ENCODE results near the gene PFN3. TPM values are rescaled to one million over a fixed set of nuclear protein-coding genes. Genes with fewer than 3 reads are reported as not detected.

Gene PFN3
- total and polyA plus RNA-seq, 2 experiments from 2014 or later, result 1.9 to 2.0 TPM

DNA sequence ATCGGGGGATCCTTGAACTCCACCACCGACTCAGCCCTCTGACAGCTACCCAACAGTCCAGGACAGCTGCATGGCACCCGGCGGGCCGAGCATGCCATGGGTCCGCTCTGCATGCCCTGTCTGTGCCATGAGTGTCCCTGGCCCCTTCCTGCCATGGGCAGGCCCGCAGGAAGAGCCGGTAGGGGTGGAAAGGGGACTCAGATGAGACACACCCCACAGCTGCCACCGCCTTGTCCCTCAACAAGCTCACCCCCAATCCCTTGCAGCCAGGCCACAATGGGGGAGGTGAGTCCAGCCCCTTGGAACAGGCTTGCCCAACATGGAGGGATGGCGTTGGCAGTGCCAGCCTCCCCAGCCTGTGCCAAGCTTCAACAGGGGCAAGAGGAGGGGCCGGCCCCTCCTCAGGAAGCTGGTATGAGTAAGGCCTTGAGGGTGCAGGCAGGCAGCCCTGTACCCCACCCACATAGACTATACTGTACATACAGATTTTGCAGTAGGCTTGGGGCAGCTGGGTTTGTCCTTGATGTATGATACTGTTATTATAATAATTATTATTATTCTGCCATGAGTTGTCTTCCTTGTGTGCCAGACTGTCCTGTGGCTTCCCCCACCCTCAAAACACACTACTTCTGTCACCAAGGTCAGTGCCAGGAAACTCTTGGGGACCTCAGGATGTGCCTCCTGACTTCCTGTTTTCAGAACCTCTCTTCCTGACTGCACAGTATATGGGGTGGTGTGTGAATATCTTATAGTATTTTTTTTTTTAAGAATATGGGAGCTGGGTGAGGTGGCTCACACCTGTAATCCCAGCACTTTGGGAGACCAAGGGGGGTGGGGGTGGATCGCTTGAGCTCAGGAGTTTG is 28.2 kb downstream of the PFN3 start:
- Histone ChIP-seq H3K79me2 (replicated peaks; ENCODE audit: insufficient read depth) (no peaks in the 10 kb centered on the region), H3K9me2 (ENCODE audit: insufficient read depth) (no peaks in the 10 kb centered on the region), H3K27ac (ENCODE audit: low read depth) (no peak overlapping the region), H3K4me2 (no peak overlapping the region), H3K27me3 (ENCODE audit: insufficient read depth) (peaks cover 15% of the 10 kb centered on the region), H2AFZ (no peak overlapping the region), H3K36me3 (ENCODE audit: insufficient read depth) (no peaks in the 10 kb centered on the region), H3K4me3 (no peak overlapping the region), H4K20me1 (replicated peaks; ENCODE audit: insufficient read depth) (no peaks in the 10 kb centered on the region; the same call in 1 of the 2 replicates), H3F3A (replicated peaks; ENCODE audit: low read depth) (0 out of 2 replicates have a peak, but pooled peaks cover 12% of the 10 kb centered on the region), H3K4me1 (ENCODE audit: insufficient read depth) (peaks cover 34% of the 10 kb centered on the region)
- H3K9me3 Mint-ChIP-seq, result no peaks in the 10 kb centered on the region; the same call in 2 of the 3 replicates
- H3K4me3 Mint-ChIP-seq, result peak overlapping the region; percentile 41; the same call in 1 of the 3 replicates
- peaks cover 42% of the 10 kb centered on the region for H3K4me1 Mint-ChIP-seq
- TF ChIP-seq ZNF114 (CRISPR knock-in tag; IDR thresholded peaks at IDR 0.05), result no peak
- no peak for TF ChIP-seq STAT1 (IDR thresholded peaks at IDR 0.05; ENCODE audit: unreplicated experiment)
- TF ChIP-seq JUNB (IDR thresholded peaks at IDR 0.05; ENCODE audit: unreplicated experiment), result no peak
- no peak for TF ChIP-seq EZH2 (IDR thresholded peaks at IDR 0.05; ENCODE audit: low read depth, unreplicated experiment)
- TF ChIP-seq, protein P1, sequence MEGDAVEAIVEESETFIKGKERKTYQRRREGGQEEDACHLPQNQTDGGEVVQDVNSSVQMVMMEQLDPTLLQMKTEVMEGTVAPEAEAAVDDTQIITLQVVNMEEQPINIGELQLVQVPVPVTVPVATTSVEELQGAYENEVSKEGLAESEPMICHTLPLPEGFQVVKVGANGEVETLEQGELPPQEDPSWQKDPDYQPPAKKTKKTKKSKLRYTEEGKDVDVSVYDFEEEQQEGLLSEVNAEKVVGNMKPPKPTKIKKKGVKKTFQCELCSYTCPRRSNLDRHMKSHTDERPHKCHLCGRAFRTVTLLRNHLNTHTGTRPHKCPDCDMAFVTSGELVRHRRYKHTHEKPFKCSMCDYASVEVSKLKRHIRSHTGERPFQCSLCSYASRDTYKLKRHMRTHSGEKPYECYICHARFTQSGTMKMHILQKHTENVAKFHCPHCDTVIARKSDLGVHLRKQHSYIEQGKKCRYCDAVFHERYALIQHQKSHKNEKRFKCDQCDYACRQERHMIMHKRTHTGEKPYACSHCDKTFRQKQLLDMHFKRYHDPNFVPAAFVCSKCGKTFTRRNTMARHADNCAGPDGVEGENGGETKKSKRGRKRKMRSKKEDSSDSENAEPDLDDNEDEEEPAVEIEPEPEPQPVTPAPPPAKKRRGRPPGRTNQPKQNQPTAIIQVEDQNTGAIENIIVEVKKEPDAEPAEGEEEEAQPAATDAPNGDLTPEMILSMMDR (conservative IDR thresholded peaks at IDR 0.05; ENCODE audit: low read depth in 2 of 2), result no peak
- DNase-seq (ENCODE audit: low spot score) (no peak), ATAC-seq (no peak)
- no peak overlapping the region for H3K27ac Mint-ChIP-seq
- peaks cover 11% of the 10 kb centered on the region for H3K36me3 Mint-ChIP-seq (ENCODE audit: low read depth)
- H3K27me3 Mint-ChIP-seq (ENCODE audit: insufficient read depth, low read depth, poor library complexity), result peaks cover 32% of the 10 kb centered on the region

GRCh38 chr5:177371120-177372033 is 29.1 kb downstream of the PFN3 start:
- no peaks in the 10 kb centered on the region; the same call in 1 of the 2 replicates for H4K20me1 ChIP-seq (replicated peaks; ENCODE audit: insufficient read depth)
- peaks cover 45% of the 10 kb centered on the region for H3K4me1 Mint-ChIP-seq
- H3K9me3 Mint-ChIP-seq, result no peaks in the 10 kb centered on the region; the same call in 2 of the 3 replicates
- H3K36me3 Mint-ChIP-seq (ENCODE audit: low read depth), result peaks cover 11% of the 10 kb centered on the region
- H3K27me3 ChIP-seq (ENCODE audit: insufficient read depth), result peaks cover 15% of the 10 kb centered on the region
- H3K4me2 ChIP-seq, result peak overlapping the region; percentile 81
- peak overlapping the region; percentile 59 for H3K4me3 ChIP-seq
- no peak overlapping the region for H3K27ac Mint-ChIP-seq
- ATAC-seq (no peak), DNase-seq (ENCODE audit: low spot score) (no peak)
- H3K9me2 ChIP-seq (ENCODE audit: insufficient read depth), result no peaks in the 10 kb centered on the region
- 0 out of 2 replicates have a peak overlapping the region, but pooled peaks have one; percentile 63 for H3K27ac ChIP-seq (ENCODE audit: low read depth)
- H3K36me3 ChIP-seq (ENCODE audit: insufficient read depth), result no peaks in the 10 kb centered on the region
- H3K4me1 ChIP-seq (ENCODE audit: insufficient read depth), result peaks cover 38% of the 10 kb centered on the region
- peaks cover 36% of the 10 kb centered on the region for H3K27me3 Mint-ChIP-seq (ENCODE audit: insufficient read depth, low read depth, poor library complexity)
- no peak overlapping the region for H2AFZ ChIP-seq
- 0 out of 2 replicates have a peak, but pooled peaks cover 14% of the 10 kb centered on the region for H3F3A ChIP-seq (replicated peaks; ENCODE audit: low read depth)
- H3K4me3 Mint-ChIP-seq, result peak overlapping the region; percentile 69
- H3K79me2 ChIP-seq (replicated peaks; ENCODE audit: insufficient read depth), result no peaks in the 10 kb centered on the region
- TF ChIP-seq STAT1 (IDR thresholded peaks at IDR 0.05; ENCODE audit: unreplicated experiment) (no peak), EZH2phosphoT487 (IDR thresholded peaks at IDR 0.05; ENCODE audit: unreplicated experiment) (no peak), CREB1 (CRISPR knock-in tag; IDR thresholded peaks at IDR 0.05; ENCODE audit: low read depth) (no peak), ETS1 (IDR thresholded peaks at IDR 0.05) (no peak), POLR2AphosphoS5 (IDR thresholded peaks at IDR 0.05; ENCODE audit: low read depth) (no peak; the same call in 1 of the 2 replicates), ZNF114 (CRISPR knock-in tag; IDR thresholded peaks at IDR 0.05) (no peak), JUNB (IDR thresholded peaks at IDR 0.05; ENCODE audit: unreplicated experiment) (no peak), ZNF331 (CRISPR knock-in tag; IDR thresholded peaks at IDR 0.05; ENCODE audit: low read depth) (no peak), REST (IDR thresholded peaks at IDR 0.05; ENCODE audit: unreplicated experiment) (no peak), NANOG (IDR thresholded peaks at IDR 0.05; ENCODE audit: borderline replicate concordance) (no peak)
- TF ChIP-seq, protein P1 (conservative IDR thresholded peaks at IDR 0.05; ENCODE audit: low read depth in 2 of 2), result no peak

All from GM23338 (cell line).